Brain microvascular endothelial cell (primary cell): Measurements from ENCODE around the gene RING1.

Source experiments
- DNase-seq: peaks from one replicate; pipeline ENCODE4 v3.0.0-alpha.2; 2020
- H3K27ac ChIP-seq: fragments of 250-450 bp; sonication (Bioruptor Pico); 2 replicates; pipeline ENCODE4 v1.5.1; 2020; ENCODE audit warnings: mild to moderate bottlenecking, moderate library complexity
- H3K27me3 ChIP-seq: fragments of 250-450 bp; sonication (Bioruptor Pico); replicated peaks from 2 replicates; pipeline ENCODE4 v1.5.1; 2020; ENCODE audit warnings: mild to moderate bottlenecking
- H3K36me3 ChIP-seq: fragments of 250-450 bp; sonication (Bioruptor Pico); replicated peaks from 2 replicates; pipeline ENCODE4 v1.5.1; 2020; ENCODE audit warnings: mild to moderate bottlenecking
- H3K4me3 ChIP-seq: 2 replicates; pipeline ENCODE4 v1.5.1; 2011; ENCODE audit warnings: low read depth, mild to moderate bottlenecking, control low read depth, low read length, moderate library complexity
- in situ Hi-C: cut with HindIII; loops from 2 replicates; pipeline ENCODE4 v1.10.0; 2017; ENCODE audit warnings: low sequenced_read_pairs, low pct_ligation_motif_present
- TF ChIP-seq, protein P1 (sequence below): IDR thresholded peaks from 2 replicates; pipeline ENCODE4 v1.5.1; 2011; ENCODE audit warnings: low read depth, mild to moderate bottlenecking, moderate library complexity, low read length, control low read depth, inconsistent platforms; ENCODE audit errors: missing control alignments

Gene RING1

DNA sequence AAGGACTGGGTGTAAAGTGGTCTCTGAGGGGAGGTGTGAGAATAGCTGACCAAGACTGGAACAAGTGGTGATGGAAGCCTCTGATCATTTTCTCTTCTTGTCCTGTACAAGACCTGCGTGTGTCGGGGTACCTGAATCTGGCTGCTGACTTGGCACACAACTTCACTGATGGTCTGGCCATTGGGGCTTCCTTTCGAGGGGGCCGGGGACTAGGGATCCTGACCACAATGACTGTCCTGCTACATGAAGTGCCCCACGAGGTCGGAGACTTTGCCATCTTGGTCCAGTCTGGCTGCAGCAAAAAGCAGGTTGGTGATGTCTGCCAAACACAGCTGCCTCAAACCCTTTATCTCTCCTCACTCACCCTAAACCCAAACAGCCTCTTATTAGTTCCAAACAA lies 5.5 kb upstream of the RING1 start:
- Histone ChIP-seq H3K27ac (no peak overlapping the region), H3K27me3 (no peaks in the 10 kb centered on the region), H3K36me3 (peaks cover 30% of the 10 kb centered on the region), H3K4me3 (no peak overlapping the region)
- TF ChIP-seq, protein P1, sequence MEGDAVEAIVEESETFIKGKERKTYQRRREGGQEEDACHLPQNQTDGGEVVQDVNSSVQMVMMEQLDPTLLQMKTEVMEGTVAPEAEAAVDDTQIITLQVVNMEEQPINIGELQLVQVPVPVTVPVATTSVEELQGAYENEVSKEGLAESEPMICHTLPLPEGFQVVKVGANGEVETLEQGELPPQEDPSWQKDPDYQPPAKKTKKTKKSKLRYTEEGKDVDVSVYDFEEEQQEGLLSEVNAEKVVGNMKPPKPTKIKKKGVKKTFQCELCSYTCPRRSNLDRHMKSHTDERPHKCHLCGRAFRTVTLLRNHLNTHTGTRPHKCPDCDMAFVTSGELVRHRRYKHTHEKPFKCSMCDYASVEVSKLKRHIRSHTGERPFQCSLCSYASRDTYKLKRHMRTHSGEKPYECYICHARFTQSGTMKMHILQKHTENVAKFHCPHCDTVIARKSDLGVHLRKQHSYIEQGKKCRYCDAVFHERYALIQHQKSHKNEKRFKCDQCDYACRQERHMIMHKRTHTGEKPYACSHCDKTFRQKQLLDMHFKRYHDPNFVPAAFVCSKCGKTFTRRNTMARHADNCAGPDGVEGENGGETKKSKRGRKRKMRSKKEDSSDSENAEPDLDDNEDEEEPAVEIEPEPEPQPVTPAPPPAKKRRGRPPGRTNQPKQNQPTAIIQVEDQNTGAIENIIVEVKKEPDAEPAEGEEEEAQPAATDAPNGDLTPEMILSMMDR: no peak
- in situ Hi-C loops: no loop called here
- DNase-seq: no peak

DNA sequence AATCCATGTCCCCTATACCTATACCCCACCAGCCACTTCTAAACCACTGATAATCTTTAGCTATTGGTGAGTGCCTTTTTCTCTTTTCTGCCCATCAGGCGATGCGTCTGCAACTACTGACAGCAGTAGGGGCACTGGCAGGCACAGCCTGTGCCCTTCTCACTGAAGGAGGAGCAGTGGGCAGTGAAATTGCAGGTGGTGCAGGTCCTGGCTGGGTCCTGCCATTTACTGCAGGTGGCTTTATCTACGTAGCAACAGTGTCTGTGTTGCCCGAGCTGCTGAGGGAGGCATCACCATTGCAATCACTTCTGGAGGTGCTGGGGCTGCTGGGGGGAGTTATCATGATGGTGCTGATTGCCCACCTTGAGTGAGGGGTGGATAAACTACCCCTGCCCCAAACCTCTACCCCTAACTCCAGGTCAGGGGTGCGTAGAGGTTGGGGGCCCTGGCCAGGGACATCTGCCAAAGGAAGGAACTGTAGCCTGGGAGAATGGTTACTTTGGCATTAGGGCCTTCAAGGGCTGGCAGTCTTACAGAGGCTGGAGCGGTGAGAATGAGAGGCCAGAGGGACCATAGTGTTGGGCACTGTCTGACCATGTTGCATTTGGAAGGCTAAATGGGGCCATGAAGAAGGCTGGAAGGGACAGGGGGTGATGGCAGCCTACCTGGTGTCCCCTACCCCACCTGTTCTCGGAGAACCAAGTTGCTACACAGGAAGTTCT lies 4.7 kb upstream of the RING1 start:
- in situ Hi-C loops: no loop called here
- Histone ChIP-seq H3K36me3 (peaks cover 29% of the 10 kb centered on the region), H3K27ac (no peak overlapping the region), H3K4me3 (peak overlapping the region; percentile 15), H3K27me3 (no peaks in the 10 kb centered on the region)
- no peak for DNase-seq
- TF ChIP-seq, protein P1: no peak

GRCh38 chr6:33204165-33204414 lies 4.2 kb upstream of the RING1 start:
- in situ Hi-C loops: no loop called here
- DNase-seq: no peak
- peak overlapping the region; percentile 15 for H3K4me3 ChIP-seq
- TF ChIP-seq, protein P1: no peak
- peaks cover 29% of the 10 kb centered on the region for H3K36me3 ChIP-seq
- no peak overlapping the region for H3K27ac ChIP-seq
- H3K27me3 ChIP-seq: no peaks in the 10 kb centered on the region

GRCh38 chr6:33204415-33205190 lies 3.7 kb upstream of the RING1 start, which contains the start of gene HSD17B8:
Gene HSD17B8 (plus strand): TSS chr6:33204655. CDS start chr6:33204669, 14 bp downstream.
- Histone ChIP-seq H3K36me3 (peaks cover 29% of the 10 kb centered on the region), H3K27me3 (no peaks in the 10 kb centered on the region), H3K4me3 (peak within 1 kb of the TSS; percentile 67), H3K27ac (peak within 1 kb of the TSS; percentile 56)
- in situ Hi-C loops: no loop called here
- TF ChIP-seq, protein P1: no peak
- peak; percentile 91 for DNase-seq

GRCh38 chr6:33205191-33206026 lies 2.9 kb upstream of the RING1 start:
- Histone ChIP-seq H3K4me3 (peak overlapping the region; percentile 67), H3K27ac (peak overlapping the region; percentile 56), H3K36me3 (peaks cover 32% of the 10 kb centered on the region), H3K27me3 (no peaks in the 10 kb centered on the region)
- DNase-seq: no peak
- in situ Hi-C loops: no loop called here
- TF ChIP-seq, protein P1: no peak
